ENCODE results near the gene IL32.

DNA sequence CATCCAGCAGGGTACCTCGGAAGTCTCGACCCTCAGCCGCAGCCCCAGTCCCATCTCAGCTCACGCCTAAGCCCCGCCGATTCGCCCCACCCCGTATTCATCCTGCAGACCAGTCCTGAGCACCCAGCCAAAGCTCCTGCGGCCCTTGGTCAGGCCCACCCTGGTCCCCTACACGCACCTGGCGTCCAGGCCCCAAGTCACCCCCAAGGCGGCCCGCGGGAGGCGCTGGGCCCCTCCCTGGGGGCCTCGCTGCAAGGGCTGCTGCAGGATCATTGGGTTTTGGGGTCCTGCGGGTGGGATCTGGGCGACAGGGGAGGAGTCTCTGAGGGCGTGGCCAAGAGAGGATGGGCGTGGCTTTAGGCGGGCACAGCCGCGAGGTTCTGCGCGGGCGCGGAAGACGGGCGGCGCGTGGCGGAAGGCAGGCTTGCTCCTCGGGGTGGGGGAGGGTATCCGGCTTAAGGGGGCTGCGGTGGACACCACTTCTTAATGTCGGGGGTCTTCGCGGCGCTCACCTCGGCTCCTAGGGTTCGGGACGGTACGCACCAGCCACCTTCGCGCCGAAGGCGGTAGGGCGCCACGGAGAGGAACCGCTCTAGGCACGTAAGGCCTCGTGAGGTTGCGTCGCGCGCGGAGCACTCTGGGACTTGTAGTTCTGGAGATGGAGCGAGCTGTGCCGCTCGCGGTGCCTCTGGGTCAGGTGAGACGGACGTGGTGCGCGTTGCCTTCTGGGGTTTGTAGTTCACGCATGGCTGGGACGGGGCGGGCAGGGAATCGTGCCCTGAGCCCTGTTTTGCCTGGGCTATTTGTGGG is 41.6 kb upstream of the IL32 start, which contains the start of the genes HCFC1R1 and THOC6:
- TF ChIP-seq, protein P1, sequence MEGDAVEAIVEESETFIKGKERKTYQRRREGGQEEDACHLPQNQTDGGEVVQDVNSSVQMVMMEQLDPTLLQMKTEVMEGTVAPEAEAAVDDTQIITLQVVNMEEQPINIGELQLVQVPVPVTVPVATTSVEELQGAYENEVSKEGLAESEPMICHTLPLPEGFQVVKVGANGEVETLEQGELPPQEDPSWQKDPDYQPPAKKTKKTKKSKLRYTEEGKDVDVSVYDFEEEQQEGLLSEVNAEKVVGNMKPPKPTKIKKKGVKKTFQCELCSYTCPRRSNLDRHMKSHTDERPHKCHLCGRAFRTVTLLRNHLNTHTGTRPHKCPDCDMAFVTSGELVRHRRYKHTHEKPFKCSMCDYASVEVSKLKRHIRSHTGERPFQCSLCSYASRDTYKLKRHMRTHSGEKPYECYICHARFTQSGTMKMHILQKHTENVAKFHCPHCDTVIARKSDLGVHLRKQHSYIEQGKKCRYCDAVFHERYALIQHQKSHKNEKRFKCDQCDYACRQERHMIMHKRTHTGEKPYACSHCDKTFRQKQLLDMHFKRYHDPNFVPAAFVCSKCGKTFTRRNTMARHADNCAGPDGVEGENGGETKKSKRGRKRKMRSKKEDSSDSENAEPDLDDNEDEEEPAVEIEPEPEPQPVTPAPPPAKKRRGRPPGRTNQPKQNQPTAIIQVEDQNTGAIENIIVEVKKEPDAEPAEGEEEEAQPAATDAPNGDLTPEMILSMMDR (conservative IDR thresholded peaks at IDR 0.05; ENCODE audit: low read depth, low read length): no peak
- TF ChIP-seq RAD21 (IDR thresholded peaks at IDR 0.05; ENCODE audit: low read length) (no peak), POLR2A (IDR thresholded peaks at IDR 0.05; ENCODE audit: low read depth, low read length) (peak; percentile 94), MAZ (IDR thresholded peaks at IDR 0.05; ENCODE audit: borderline replicate concordance, low read depth, low read length) (peak; percentile 50; the same call in 1 of the 2 replicates), CHD1 (IDR thresholded peaks at IDR 0.05; ENCODE audit: low read depth, low read length) (no peak; the same call in 1 of the 2 replicates), MXI1 (IDR thresholded peaks at IDR 0.05; ENCODE audit: borderline replicate concordance, low read depth, low read length) (0 out of 2 replicates have a peak, but pooled peaks have one; percentile 49), SMC3 (IDR thresholded peaks at IDR 0.05; ENCODE audit: low read depth, low read length) (no peak; the same call in 1 of the 2 replicates), FOS (IDR thresholded peaks at IDR 0.05; ENCODE audit: low read depth, low read length) (no peak)
- TF ChIP-seq, protein P2, sequence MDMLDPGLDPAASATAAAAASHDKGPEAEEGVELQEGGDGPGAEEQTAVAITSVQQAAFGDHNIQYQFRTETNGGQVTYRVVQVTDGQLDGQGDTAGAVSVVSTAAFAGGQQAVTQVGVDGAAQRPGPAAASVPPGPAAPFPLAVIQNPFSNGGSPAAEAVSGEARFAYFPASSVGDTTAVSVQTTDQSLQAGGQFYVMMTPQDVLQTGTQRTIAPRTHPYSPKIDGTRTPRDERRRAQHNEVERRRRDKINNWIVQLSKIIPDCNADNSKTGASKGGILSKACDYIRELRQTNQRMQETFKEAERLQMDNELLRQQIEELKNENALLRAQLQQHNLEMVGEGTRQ (IDR thresholded peaks at IDR 0.05; ENCODE audit: low read depth, low read length): peak; percentile 87

Measured in IMR-90 (cell line).